SK-N-SH (cell line): ENCODE data around the gene MSH2. TPM values are rescaled to one million over a fixed set of nuclear protein-coding genes. Genes with fewer than 3 reads are reported as not detected.

Source experiments
- CTCF ChIA-PET: fragments of 300-600, 350-600 bp; formaldehyde crosslinking; extraction: SDS; loops from one replicate; lab custom pipeline; 2021; lab: Yijun Ruan, JAX
- POLR2A ChIA-PET: fragments of 350-600 bp; sonication (Branson Sonifier 250); formaldehyde crosslinking; extraction: SDS; loops from one replicate; lab custom pipeline; 2020; ENCODE audit warnings: antibody characterized with exemption, inconsistent platforms; lab: Yijun Ruan, JAX
- DNase-seq: peaks from one replicate; pipeline ENCODE4 v3.0.0; 2012
- H2AFZ ChIP-seq: fragments of 200-600 bp; sonication (generic); 2 replicates; pipeline ENCODE4 v1.8.1; 2016; ENCODE audit warnings: antibody characterized with exemption, mild to moderate bottlenecking, low read depth
- H3F3A ChIP-seq: fragments of 200-600 bp; sonication (generic); replicated peaks from 2 replicates; pipeline ENCODE3; 2016; ENCODE audit warnings: antibody characterized with exemption, mild to moderate bottlenecking; ENCODE audit not compliant: insufficient read depth
- H3K27ac ChIP-seq, 2 experiments: fragments of 200-500 bp in 1 of 2; fragments of 200-600 bp in 1 of 2; sonication (Bioruptor generic) in 1 of 2; sonication (generic), shearing (Covaris generic) in 1 of 2; 2 replicates each; pipeline versions ENCODE4 v1.5.1 to v1.6.1; 2014 to 2016; ENCODE audit warnings: low read depth in 2 of 2, inconsistent platforms in 1 of 2, low read length in 1 of 2, mild to moderate bottlenecking in 1 of 2, mixed read lengths in 1 of 2
- H3K27me3 ChIP-seq: fragments of 200-600 bp; sonication (generic), shearing (Covaris generic); 2 replicates; pipeline ENCODE4 v1.6.1; 2016; ENCODE audit warnings: mixed run types; ENCODE audit not compliant: insufficient read depth
- H3K36me3 ChIP-seq, 2 experiments: fragments of 200-500 bp in 1 of 2; fragments of 200-600 bp in 1 of 2; sonication (Bioruptor generic) in 1 of 2; sonication (generic) in 1 of 2; replicated peaks in 1 of 2; 2 replicates each; pipeline versions ENCODE3 to v1.5.1; 2014 to 2016; ENCODE audit warnings: low read length in 1 of 2, mild to moderate bottlenecking in 1 of 2; ENCODE audit not compliant: insufficient read depth in 2 of 2, control insufficient read depth in 1 of 2
- H3K4me1 ChIP-seq, 2 experiments: fragments of 200-500 bp in 1 of 2; fragments of 200-600 bp in 1 of 2; sonication (Bioruptor generic) in 1 of 2; sonication (generic), shearing (Covaris generic) in 1 of 2; 2 replicates each; pipeline versions ENCODE4 v1.5.1 to v1.6.1; 2014 to 2016; ENCODE audit warnings: low read depth in 1 of 2, low read length in 1 of 2, mixed run types in 1 of 2; ENCODE audit not compliant: insufficient read depth in 2 of 2, control insufficient read depth in 1 of 2
- H3K4me2 ChIP-seq: fragments of 200-600 bp; sonication (generic), shearing (Covaris generic); 2 replicates; pipeline ENCODE4 v1.6.1; 2017; ENCODE audit warnings: mixed run types
- H3K4me3 ChIP-seq, 2 experiments: fragments of 200-500 bp in 1 of 2; fragments of 200-600 bp in 1 of 2; sonication (Bioruptor generic) in 1 of 2; sonication (generic), shearing (Covaris generic) in 1 of 2; 2 replicates each; pipeline versions ENCODE4 v1.5.1 to v1.8.1; 2014 to 2016; ENCODE audit warnings: low read depth in 2 of 2, inconsistent platforms in 1 of 2, low read length in 1 of 2, mild to moderate bottlenecking in 1 of 2, mixed read lengths in 1 of 2, moderate library complexity in 1 of 2
- H3K79me2 ChIP-seq: fragments of 200-600 bp; sonication (generic); 2 replicates; pipeline ENCODE4 v1.8.1; 2017; ENCODE audit warnings: mild to moderate bottlenecking; ENCODE audit not compliant: insufficient read depth
- H3K9ac ChIP-seq: fragments of 200-600 bp; sonication (generic); 2 replicates; pipeline ENCODE4 v1.6.1; 2017; ENCODE audit warnings: mixed run types
- H3K9me2 ChIP-seq: fragments of 200-600 bp; sonication (generic); 2 replicates; pipeline ENCODE4 v1.6.1; 2017; ENCODE audit warnings: mixed run types
- H3K9me3 ChIP-seq: fragments of 200-600 bp; sonication (generic); 2 replicates; pipeline ENCODE4 v1.6.1; 2017; ENCODE audit warnings: mixed run types, mild to moderate bottlenecking, moderate library complexity
- H4K20me1 ChIP-seq: fragments of 200-600 bp; sonication (generic); 2 replicates; pipeline ENCODE4 v1.6.1; 2017; ENCODE audit warnings: mild to moderate bottlenecking, mixed run types; ENCODE audit not compliant: insufficient read depth
- ELF1 ChIP-seq: IDR thresholded peaks from 2 replicates; pipeline ENCODE4 v1.4.0; 2012
- EZH2phosphoT487 ChIP-seq: fragments of 200-600 bp; sonication (generic); IDR thresholded peaks from 2 replicates; pipeline ENCODE4 v1.6.1; 2017; ENCODE audit warnings: low read depth, mixed run types, mild to moderate bottlenecking, antibody characterized with exemption, moderate library complexity, borderline replicate concordance
- FOSL2 ChIP-seq: IDR thresholded peaks from 2 replicates; pipeline ENCODE4 v1.4.0; 2012; ENCODE audit warnings: low read depth, mild to moderate bottlenecking, moderate library complexity, borderline replicate concordance
- FOXM1 ChIP-seq: IDR thresholded peaks from 2 replicates; pipeline ENCODE4 v1.4.0; 2012; ENCODE audit warnings: low read depth, mild to moderate bottlenecking
- GATA2 ChIP-seq: sonication (generic); formaldehyde crosslinking; IDR thresholded peaks from 2 replicates; pipeline ENCODE4 v1.5.0; 2020; ENCODE audit warnings: mild to moderate bottlenecking, missing genetic modification reagents
- JUND ChIP-seq: IDR thresholded peaks from 2 replicates; pipeline ENCODE4 v1.4.0; 2012
- MEF2A ChIP-seq: IDR thresholded peaks from 2 replicates; pipeline ENCODE4 v1.4.0; 2012; ENCODE audit warnings: low read depth, borderline replicate concordance
- NFIC ChIP-seq: IDR thresholded peaks from 2 replicates; pipeline ENCODE4 v1.4.0; 2012; ENCODE audit warnings: borderline replicate concordance
- RAD21 ChIP-seq: IDR thresholded peaks from 2 replicates; pipeline ENCODE4 v1.6.1; 2012; ENCODE audit warnings: mild to moderate bottlenecking, low read length
- RFX5 ChIP-seq: IDR thresholded peaks from 2 replicates; pipeline ENCODE4 v1.6.1; 2012; ENCODE audit warnings: mild to moderate bottlenecking, improper control_type of control experiment, low read length
- TCF12 ChIP-seq: IDR thresholded peaks from 2 replicates; pipeline ENCODE4 v1.4.0; 2012
- USF1 ChIP-seq: IDR thresholded peaks from 2 replicates; pipeline ENCODE4 v1.4.0; 2012; ENCODE audit warnings: low read depth, borderline replicate concordance
- USF2 ChIP-seq: fragments of 150-350 bp; IDR thresholded peaks from 2 replicates; pipeline ENCODE4 v1.6.1; 2017; ENCODE audit warnings: antibody characterized with exemption, low read length, low read depth, borderline replicate concordance
- YY1 ChIP-seq: IDR thresholded peaks from 2 replicates; pipeline ENCODE4 v1.4.0; 2012; ENCODE audit warnings: low read depth, mild to moderate bottlenecking
- WGBS: methylation state at CpG from one replicate; pipeline ENCODE4 v1.1.6; 2017; ENCODE audit warnings: low lambda C conversion rate; 5-methylcytosine and 5-hydroxymethylcytosine counted together
- polyA plus RNA-seq, 3 experiments: library from polyadenylated mRNA; depleted of rRNA; stranded (reverse); fragments of >200 nt; gene quantifications; 2 replicates each; pipeline ENCODE4 v1.2.3, GENCODE V29; 2012
- TF ChIP-seq, protein P1 (sequence below): IDR thresholded peaks from 2 replicates; pipeline ENCODE4; 2012
- TF ChIP-seq, protein P2 (sequence below): IDR thresholded peaks from 2 replicates; pipeline ENCODE4 v1.4.0; 2012; ENCODE audit warnings: low read depth
- TF ChIP-seq, protein P3 (sequence below): IDR thresholded peaks from 2 replicates; pipeline ENCODE4 v1.6.1; 2012; ENCODE audit warnings: mild to moderate bottlenecking, low read depth, low read length, moderate library complexity

MSH2 gene
- polyA plus RNA-seq, 1 of the 3 experiments (the other 2 are of a cell fraction), result 13.7 TPM

GRCh38 chr2:47414682-47415458 is 11.9 kb downstream of the MSH2 start:
- ChIA-PET CTCF (interaction anchor here (0.6 to 2.8 kb wide), 5 partner anchors 21 to 60 kb away, joined by 3 to 8 read pairs (median 3); no protein-coding TSS in a partner anchor), POLR2A (interaction anchor here (0.6 kb wide), 2 partner anchors 8 to 21 kb away, joined by 4 read pairs; no protein-coding TSS in a partner anchor)

More at GRCh38 chr2:47414682-47415458, 11.9 kb downstream of the MSH2 start:
- Histone ChIP-seq H3K27ac (no peak overlapping the region), H4K20me1 (no peaks in the 10 kb centered on the region), H2AFZ (no peak overlapping the region), H3K36me3 (peaks cover 22 to 73% of the 10 kb centered on the region in 2 experiments), H3K79me2 (peaks cover 3% of the 10 kb centered on the region; the same call in 1 of the 2 replicates), H3K4me1 (no peaks in the 10 kb centered on the region), H3F3A (peaks cover 8% of the 10 kb centered on the region), H3K4me2 (no peak overlapping the region), H3K4me3 (no peak overlapping the region), H3K27me3 (no peaks in the 10 kb centered on the region), H3K9me3 (no peaks in the 10 kb centered on the region), H3K9ac (no peak overlapping the region), H3K9me2 (no peaks in the 10 kb centered on the region)
- no peak for TF ChIP-seq FOXM1
- TF ChIP-seq, protein P1, sequence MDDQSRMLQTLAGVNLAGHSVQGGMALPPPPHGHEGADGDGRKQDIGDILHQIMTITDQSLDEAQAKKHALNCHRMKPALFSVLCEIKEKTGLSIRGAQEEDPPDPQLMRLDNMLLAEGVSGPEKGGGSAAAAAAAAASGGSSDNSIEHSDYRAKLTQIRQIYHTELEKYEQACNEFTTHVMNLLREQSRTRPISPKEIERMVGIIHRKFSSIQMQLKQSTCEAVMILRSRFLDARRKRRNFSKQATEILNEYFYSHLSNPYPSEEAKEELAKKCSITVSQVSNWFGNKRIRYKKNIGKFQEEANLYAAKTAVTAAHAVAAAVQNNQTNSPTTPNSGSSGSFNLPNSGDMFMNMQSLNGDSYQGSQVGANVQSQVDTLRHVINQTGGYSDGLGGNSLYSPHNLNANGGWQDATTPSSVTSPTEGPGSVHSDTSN, result no peak
- TF ChIP-seq, protein P2, sequence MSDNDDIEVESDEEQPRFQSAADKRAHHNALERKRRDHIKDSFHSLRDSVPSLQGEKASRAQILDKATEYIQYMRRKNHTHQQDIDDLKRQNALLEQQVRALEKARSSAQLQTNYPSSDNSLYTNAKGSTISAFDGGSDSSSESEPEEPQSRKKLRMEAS, result no peak
- TF ChIP-seq FOSL2, result no peak
- no peak for TF ChIP-seq USF1
- TF ChIP-seq USF2, result no peak
- no peak for TF ChIP-seq EZH2phosphoT487
- TF ChIP-seq MEF2A, result no peak
- no peak for TF ChIP-seq YY1
- TF ChIP-seq RFX5, result no peak
- no peak for TF ChIP-seq JUND
- TF ChIP-seq TCF12, result no peak
- no peak for TF ChIP-seq GATA2 (CRISPR knock-in tag)
- no peak for TF ChIP-seq RAD21
- no peak for TF ChIP-seq ELF1
- TF ChIP-seq NFIC, result no peak
- TF ChIP-seq, protein P3, sequence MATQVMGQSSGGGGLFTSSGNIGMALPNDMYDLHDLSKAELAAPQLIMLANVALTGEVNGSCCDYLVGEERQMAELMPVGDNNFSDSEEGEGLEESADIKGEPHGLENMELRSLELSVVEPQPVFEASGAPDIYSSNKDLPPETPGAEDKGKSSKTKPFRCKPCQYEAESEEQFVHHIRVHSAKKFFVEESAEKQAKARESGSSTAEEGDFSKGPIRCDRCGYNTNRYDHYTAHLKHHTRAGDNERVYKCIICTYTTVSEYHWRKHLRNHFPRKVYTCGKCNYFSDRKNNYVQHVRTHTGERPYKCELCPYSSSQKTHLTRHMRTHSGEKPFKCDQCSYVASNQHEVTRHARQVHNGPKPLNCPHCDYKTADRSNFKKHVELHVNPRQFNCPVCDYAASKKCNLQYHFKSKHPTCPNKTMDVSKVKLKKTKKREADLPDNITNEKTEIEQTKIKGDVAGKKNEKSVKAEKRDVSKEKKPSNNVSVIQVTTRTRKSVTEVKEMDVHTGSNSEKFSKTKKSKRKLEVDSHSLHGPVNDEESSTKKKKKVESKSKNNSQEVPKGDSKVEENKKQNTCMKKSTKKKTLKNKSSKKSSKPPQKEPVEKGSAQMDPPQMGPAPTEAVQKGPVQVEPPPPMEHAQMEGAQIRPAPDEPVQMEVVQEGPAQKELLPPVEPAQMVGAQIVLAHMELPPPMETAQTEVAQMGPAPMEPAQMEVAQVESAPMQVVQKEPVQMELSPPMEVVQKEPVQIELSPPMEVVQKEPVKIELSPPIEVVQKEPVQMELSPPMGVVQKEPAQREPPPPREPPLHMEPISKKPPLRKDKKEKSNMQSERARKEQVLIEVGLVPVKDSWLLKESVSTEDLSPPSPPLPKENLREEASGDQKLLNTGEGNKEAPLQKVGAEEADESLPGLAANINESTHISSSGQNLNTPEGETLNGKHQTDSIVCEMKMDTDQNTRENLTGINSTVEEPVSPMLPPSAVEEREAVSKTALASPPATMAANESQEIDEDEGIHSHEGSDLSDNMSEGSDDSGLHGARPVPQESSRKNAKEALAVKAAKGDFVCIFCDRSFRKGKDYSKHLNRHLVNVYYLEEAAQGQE, result no peak
- no peak for DNase-seq
- WGBS, result 93% methylated on average over 7 of the region's 7 CpGs
